ENCODE results near the gene PTGER1.

The PTGER1 gene

GRCh38 chr19:14443632-14444216, 31.4 kb downstream of the PTGER1 start:
- no peaks in the 10 kb centered on the region for H3K9me3 ChIP-seq (ENCODE audit: control insufficient read depth in 5 of 5, low read length in 5 of 5)
- H3K9ac ChIP-seq (ENCODE audit: low read length in 5 of 5) = no peak overlapping the region
- H3K4me1 ChIP-seq (ENCODE audit: control insufficient read depth in 5 of 5, insufficient read depth in 5 of 5, low read length in 5 of 5) = peaks cover 3 to 28% (median 24%) of the 10 kb centered on the region in 5 donors
- peaks cover 0 to 71% (median 60%) of the 10 kb centered on the region in 5 donors for H3K36me3 ChIP-seq (ENCODE audit: control insufficient read depth in 5 of 5, insufficient read depth in 5 of 5, low read length in 5 of 5)
- no peak overlapping the region for H3K27ac ChIP-seq (ENCODE audit: low read depth, low read length)
- no peak overlapping the region for H3K4me3 ChIP-seq (ENCODE audit: low read depth in 1 of 5, low read length in 5 of 5)
- H3K27me3 ChIP-seq (ENCODE audit: control insufficient read depth in 5 of 5, insufficient read depth in 4 of 5, low read length in 5 of 5) = no peaks in the 10 kb centered on the region

GRCh38 chr19:14442891-14443631, 32.1 kb downstream of the PTGER1 start:
- Histone ChIP-seq H3K27ac (ENCODE audit: low read depth, low read length) (no peak overlapping the region), H3K4me3 (ENCODE audit: low read depth in 1 of 5, low read length in 5 of 5) (no peak overlapping the region), H3K27me3 (ENCODE audit: control insufficient read depth in 5 of 5, insufficient read depth in 4 of 5, low read length in 5 of 5) (no peaks in the 10 kb centered on the region), H3K9ac (ENCODE audit: low read length in 5 of 5) (no peak overlapping the region), H3K4me1 (ENCODE audit: control insufficient read depth in 5 of 5, insufficient read depth in 5 of 5, low read length in 5 of 5) (peaks cover 3 to 31% (median 24%) of the 10 kb centered on the region in 5 donors), H3K36me3 (ENCODE audit: control insufficient read depth in 5 of 5, insufficient read depth in 5 of 5, low read length in 5 of 5) (peaks cover 0 to 64% (median 53%) of the 10 kb centered on the region in 5 donors), H3K9me3 (ENCODE audit: control insufficient read depth in 5 of 5, low read length in 5 of 5) (no peaks in the 10 kb centered on the region)

GRCh38 chr19:14441041-14441938, 33.9 kb downstream of the PTGER1 start:
- Histone ChIP-seq H3K9ac (ENCODE audit: low read length in 5 of 5) (peak overlapping the region in 1 of 5 donors; percentile 7), H3K27ac (ENCODE audit: low read depth, low read length) (no peak overlapping the region), H3K27me3 (ENCODE audit: control insufficient read depth in 5 of 5, insufficient read depth in 4 of 5, low read length in 5 of 5) (no peaks in the 10 kb centered on the region), H3K9me3 (ENCODE audit: control insufficient read depth in 5 of 5, low read length in 5 of 5) (no peaks in the 10 kb centered on the region), H3K4me1 (ENCODE audit: control insufficient read depth in 5 of 5, insufficient read depth in 5 of 5, low read length in 5 of 5) (peaks cover 3 to 38% (median 24%) of the 10 kb centered on the region in 5 donors), H3K4me3 (ENCODE audit: low read depth in 1 of 5, low read length in 5 of 5) (peak overlapping the region in 1 of 5 donors; percentile 55), H3K36me3 (ENCODE audit: control insufficient read depth in 5 of 5, insufficient read depth in 5 of 5, low read length in 5 of 5) (peaks cover 0 to 47% (median 41%) of the 10 kb centered on the region in 5 donors)

- peak overlapping the region; percentile 30 for H3K27ac ChIP-seq (ENCODE audit: low read depth, low read length)
- H3K36me3 ChIP-seq (ENCODE audit: control insufficient read depth in 5 of 5, insufficient read depth in 5 of 5, low read length in 5 of 5) = peaks cover 0 to 40% (median 33%) of the 10 kb centered on the region in 5 donors
Observed at GRCh38 chr19:14440049-14440448, 35.1 kb downstream of the PTGER1 start.

DNA sequence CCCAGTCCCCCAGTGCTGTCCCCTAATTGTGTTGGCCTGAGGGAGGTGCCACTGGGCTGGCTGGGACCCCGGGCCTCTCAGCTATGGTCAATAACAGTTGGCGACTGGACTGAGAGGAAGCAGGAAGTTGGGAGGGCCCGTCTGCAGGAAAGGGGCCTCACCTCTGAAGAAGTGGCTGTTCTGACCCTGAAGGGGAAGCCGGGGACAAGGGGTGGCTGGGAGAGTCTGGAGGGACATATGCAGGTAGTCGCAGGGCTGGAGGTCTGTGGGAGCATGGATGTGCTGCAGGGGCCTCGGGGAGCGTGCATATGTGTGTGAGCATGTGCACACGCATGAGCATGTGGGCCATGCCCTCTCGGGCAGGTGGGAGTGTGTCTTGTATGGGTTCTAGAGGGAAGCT, 36.1 kb downstream of the PTGER1 start:
- Histone ChIP-seq H3K4me1 (ENCODE audit: control insufficient read depth in 5 of 5, insufficient read depth in 5 of 5, low read length in 5 of 5) (peaks cover 6 to 55% (median 43%) of the 10 kb centered on the region in 5 donors), H3K9ac (ENCODE audit: low read length in 5 of 5) (no peak overlapping the region), H3K9me3 (ENCODE audit: control insufficient read depth in 5 of 5, low read length in 5 of 5) (no peaks in the 10 kb centered on the region), H3K27me3 (ENCODE audit: control insufficient read depth in 5 of 5, insufficient read depth in 4 of 5, low read length in 5 of 5) (no peaks in the 10 kb centered on the region), H3K27ac (ENCODE audit: low read depth, low read length) (no peak overlapping the region), H3K36me3 (ENCODE audit: control insufficient read depth in 5 of 5, insufficient read depth in 5 of 5, low read length in 5 of 5) (peaks cover 0 to 30% (median 23%) of the 10 kb centered on the region in 5 donors), H3K4me3 (ENCODE audit: low read depth in 1 of 5, low read length in 5 of 5) (no peak overlapping the region)

More at GRCh38 chr19:14440049-14440448, 35.1 kb downstream of the PTGER1 start:
- Histone ChIP-seq H3K9ac (ENCODE audit: low read length in 5 of 5) (peak overlapping the region in 4 of 5 donors; percentile 7 to 57 (median 44)), H3K9me3 (ENCODE audit: control insufficient read depth in 5 of 5, low read length in 5 of 5) (no peaks in the 10 kb centered on the region), H3K4me3 (ENCODE audit: low read depth in 1 of 5, low read length in 5 of 5) (peak overlapping the region in 4 of 5 donors; percentile 32 to 55 (median 37)), H3K4me1 (ENCODE audit: control insufficient read depth in 5 of 5, insufficient read depth in 5 of 5, low read length in 5 of 5) (peaks cover 3 to 44% (median 32%) of the 10 kb centered on the region in 5 donors), H3K27me3 (ENCODE audit: control insufficient read depth in 5 of 5, insufficient read depth in 4 of 5, low read length in 5 of 5) (no peaks in the 10 kb centered on the region)

- peaks cover 0 to 17% (median 9%) of the 10 kb centered on the region in 5 donors for H3K36me3 ChIP-seq (ENCODE audit: control insufficient read depth in 5 of 5, insufficient read depth in 5 of 5, low read length in 5 of 5)
- no peak overlapping the region for H3K4me3 ChIP-seq (ENCODE audit: low read depth in 1 of 5, low read length in 5 of 5)
- H3K27ac ChIP-seq (ENCODE audit: low read depth, low read length) = no peak overlapping the region
- peaks cover 6 to 64% (median 51%) of the 10 kb centered on the region in 5 donors for H3K4me1 ChIP-seq (ENCODE audit: control insufficient read depth in 5 of 5, insufficient read depth in 5 of 5, low read length in 5 of 5)
- no peaks in the 10 kb centered on the region for H3K9me3 ChIP-seq (ENCODE audit: control insufficient read depth in 5 of 5, low read length in 5 of 5)
- H3K27me3 ChIP-seq (ENCODE audit: control insufficient read depth in 5 of 5, insufficient read depth in 4 of 5, low read length in 5 of 5) = no peaks in the 10 kb centered on the region
- H3K9ac ChIP-seq (ENCODE audit: low read length in 5 of 5) = no peak overlapping the region
Observed at GRCh38 chr19:14437578-14438140, 37.5 kb downstream of the PTGER1 start.

DNA sequence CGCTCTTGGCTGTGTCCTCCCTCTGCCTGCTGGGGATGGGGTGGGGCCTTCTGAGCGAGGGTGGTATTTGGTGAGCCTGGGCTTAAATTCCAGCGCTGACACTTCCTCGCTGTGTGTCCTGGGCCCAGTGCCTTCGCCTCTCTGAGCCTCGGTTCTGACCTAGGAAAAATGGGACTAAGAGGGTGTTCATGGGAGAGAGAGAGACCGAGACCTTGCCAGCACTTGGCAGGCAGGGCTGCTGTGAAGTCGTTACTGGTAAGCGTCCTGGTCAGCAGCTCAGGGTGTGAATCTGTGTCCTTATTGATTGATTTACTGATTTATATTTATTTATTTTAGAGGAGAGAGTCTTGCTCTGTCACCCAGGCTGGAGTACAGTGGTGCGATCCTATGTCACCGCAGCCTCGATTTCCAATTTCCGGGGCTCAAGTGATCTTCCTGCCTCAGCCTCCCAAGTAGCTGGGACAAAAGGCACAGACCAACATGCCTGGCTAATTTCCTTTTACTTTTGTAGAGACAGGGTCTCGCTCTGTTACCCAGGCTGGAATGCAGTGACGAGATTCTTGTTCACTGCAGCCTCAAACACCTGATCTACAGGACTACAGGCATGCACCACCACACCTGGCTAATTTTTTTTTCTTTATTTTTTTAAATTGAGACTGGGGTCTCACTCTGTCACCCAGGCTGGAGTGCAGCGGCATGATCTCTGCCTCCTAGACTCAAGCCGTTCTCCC, 39.7 kb downstream of the PTGER1 start:
- Histone ChIP-seq H3K4me3 (ENCODE audit: low read depth in 1 of 5, low read length in 5 of 5) (peak overlapping the region in 3 of 5 donors; percentile 76 to 81 (median 78)), H3K9ac (ENCODE audit: low read length in 5 of 5) (peak overlapping the region in 3 of 5 donors; percentile 51 to 90 (median 90)), H3K4me1 (ENCODE audit: control insufficient read depth in 5 of 5, insufficient read depth in 5 of 5, low read length in 5 of 5) (peaks cover 6 to 63% (median 52%) of the 10 kb centered on the region in 5 donors), H3K27ac (ENCODE audit: low read depth, low read length) (peak overlapping the region; percentile 82), H3K27me3 (ENCODE audit: control insufficient read depth in 5 of 5, insufficient read depth in 4 of 5, low read length in 5 of 5) (no peaks in the 10 kb centered on the region), H3K9me3 (ENCODE audit: control insufficient read depth in 5 of 5, low read length in 5 of 5) (no peaks in the 10 kb centered on the region), H3K36me3 (ENCODE audit: control insufficient read depth in 5 of 5, insufficient read depth in 5 of 5, low read length in 5 of 5) (peaks cover 0 to 5% (median 0%) of the 10 kb centered on the region in 5 donors)

- Histone ChIP-seq H3K4me1 (ENCODE audit: control insufficient read depth in 5 of 5, insufficient read depth in 5 of 5, low read length in 5 of 5) (peaks cover 6 to 56% (median 45%) of the 10 kb centered on the region in 5 donors), H3K27ac (ENCODE audit: low read depth, low read length) (peak overlapping the region; percentile 82), H3K4me3 (ENCODE audit: low read depth in 1 of 5, low read length in 5 of 5) (peak overlapping the region; percentile 52 to 81 (median 76)), H3K36me3 (ENCODE audit: control insufficient read depth in 5 of 5, insufficient read depth in 5 of 5, low read length in 5 of 5) (peaks cover 0 to 5% (median 0%) of the 10 kb centered on the region in 5 donors), H3K27me3 (ENCODE audit: control insufficient read depth in 5 of 5, insufficient read depth in 4 of 5, low read length in 5 of 5) (no peaks in the 10 kb centered on the region), H3K9ac (ENCODE audit: low read length in 5 of 5) (peak overlapping the region; percentile 70 to 90 (median 90)), H3K9me3 (ENCODE audit: control insufficient read depth in 5 of 5, low read length in 5 of 5) (no peaks in the 10 kb centered on the region)
Observed at GRCh38 chr19:14434543-14435319, 40.4 kb downstream of the PTGER1 start.

Measured in subcutaneous abdominal adipose tissue (tissue), 5 donors.